ENCODE measurements around the gene HOXC9.

HOXC9 gene

DNA sequence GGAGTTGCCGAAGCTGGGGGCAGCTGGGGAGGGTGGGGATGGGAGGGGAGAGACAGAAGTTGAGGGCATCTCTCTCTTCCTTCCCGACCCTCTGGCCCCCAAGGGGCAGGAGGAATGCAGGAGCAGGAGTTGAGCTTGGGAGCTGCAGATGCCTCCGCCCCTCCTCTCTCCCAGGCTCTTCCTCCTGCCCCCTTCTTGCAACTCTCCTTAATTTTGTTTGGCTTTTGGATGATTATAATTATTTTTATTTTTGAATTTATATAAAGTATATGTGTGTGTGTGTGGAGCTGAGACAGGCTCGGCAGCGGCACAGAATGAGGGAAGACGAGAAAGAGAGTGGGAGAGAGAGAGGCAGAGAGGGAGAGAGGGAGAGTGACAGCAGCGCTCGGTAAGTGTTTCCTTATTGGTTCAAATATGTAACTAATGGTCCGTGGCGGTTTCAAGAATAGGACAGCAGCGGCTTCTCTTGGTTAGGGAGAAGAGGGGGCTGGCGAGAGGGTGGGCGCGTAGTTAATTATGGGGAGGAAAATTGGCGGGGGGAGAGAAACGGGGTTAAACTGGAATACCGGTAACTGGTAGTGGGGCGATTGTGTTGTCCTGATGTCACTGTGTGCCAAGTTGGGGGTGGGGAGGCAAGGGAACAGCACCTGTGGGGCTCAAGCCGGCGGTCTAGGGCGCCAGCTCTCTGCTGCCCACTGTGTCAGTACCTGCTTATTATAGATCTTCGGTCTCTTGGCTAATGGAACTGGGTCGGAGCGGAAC lies 17.2 kb downstream of the HOXC9 start:
- no peak for DNase-seq

DNA sequence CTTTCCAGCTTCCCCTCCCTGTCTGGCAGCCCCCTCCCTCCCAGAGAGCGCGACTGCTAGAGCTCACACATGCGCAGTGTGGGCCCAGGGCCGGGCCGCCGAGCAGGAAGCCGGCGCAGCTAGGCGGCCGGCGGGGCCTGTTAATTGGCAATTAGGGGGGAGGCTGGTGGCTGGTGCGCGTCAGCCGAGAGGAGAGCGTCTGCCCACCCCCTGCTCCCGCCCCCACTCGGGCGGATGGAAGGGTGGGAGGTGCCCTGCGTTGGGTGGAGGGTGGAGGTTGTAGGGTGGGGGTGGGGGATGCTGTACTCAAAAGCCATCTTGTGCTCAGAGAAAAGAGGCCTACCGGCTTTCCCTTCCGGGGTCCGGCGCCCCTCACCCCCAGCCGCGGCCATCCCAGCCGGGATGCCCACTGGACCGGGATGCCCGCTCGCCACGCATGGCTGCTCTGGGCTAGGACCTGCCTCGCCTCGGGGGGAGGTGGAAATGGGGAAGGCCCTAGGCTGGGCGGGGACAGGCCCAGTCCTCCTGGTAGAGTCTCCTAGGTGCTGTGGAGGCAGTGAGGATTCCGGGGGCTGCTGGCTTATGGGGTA lies 18.0 kb downstream of the HOXC9 start:
- DNase-seq: peak; percentile 55

DNA sequence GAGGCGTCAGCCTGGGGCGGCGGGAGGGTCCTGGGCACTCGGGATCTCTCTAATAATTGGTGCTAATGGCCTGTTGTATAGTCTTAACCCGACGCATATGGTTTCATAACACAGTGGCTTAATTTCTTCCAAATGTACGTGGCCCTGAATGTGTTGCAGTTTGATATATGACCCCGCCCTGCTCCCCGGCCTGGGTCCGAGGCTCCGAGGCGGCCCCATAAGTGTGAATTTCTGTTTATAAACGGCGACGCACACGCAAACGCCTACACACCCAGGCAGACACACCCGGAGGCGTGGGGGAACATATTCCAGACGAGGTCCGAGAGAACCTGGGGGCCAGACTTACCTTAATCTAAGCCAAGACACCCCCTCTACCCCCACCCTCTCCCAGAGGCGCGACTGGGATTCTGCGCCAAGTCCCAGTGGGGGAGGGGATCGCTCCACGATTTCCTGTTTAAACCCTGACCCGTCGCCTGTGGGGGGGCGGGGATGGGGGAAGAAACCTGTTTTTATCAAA lies 18.6 kb downstream of the HOXC9 start:
- no peak for DNase-seq

DNA sequence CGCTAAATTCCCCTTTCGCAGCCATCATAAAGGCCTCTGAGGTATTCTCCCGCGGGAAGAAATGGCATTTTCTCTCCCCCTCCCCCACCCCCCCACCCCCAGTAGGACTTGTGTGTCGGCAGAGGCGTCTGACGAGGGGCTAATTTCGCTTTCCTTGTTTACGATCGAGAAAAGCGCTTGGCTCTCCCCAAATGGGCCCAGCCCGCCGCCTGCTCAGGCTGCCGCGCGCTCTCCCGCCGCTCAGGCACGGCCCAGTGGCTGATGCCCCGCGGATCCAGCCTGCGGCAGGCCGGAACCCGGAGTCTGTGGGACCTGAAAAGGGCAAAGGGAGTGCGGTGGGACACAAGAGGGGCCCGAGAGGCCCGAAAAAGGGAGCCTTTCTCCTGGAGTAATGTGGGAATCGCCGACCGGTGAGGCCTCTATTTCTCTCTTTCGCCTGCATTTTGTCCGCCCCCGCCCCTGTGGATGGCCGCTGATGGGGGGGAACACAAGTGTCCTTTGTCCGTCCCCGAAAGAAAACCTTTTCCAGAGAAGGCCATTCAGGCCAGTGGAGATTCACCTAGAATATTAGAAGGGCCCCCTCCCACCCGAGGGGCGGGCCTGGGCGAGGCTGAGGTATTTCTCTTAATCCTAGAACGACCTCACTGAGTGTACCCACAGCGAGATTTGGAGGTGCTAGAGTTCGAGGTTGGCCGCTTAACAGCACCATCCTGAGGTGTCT lies 19.3 kb downstream of the HOXC9 start:
- no peak for DNase-seq

DNA sequence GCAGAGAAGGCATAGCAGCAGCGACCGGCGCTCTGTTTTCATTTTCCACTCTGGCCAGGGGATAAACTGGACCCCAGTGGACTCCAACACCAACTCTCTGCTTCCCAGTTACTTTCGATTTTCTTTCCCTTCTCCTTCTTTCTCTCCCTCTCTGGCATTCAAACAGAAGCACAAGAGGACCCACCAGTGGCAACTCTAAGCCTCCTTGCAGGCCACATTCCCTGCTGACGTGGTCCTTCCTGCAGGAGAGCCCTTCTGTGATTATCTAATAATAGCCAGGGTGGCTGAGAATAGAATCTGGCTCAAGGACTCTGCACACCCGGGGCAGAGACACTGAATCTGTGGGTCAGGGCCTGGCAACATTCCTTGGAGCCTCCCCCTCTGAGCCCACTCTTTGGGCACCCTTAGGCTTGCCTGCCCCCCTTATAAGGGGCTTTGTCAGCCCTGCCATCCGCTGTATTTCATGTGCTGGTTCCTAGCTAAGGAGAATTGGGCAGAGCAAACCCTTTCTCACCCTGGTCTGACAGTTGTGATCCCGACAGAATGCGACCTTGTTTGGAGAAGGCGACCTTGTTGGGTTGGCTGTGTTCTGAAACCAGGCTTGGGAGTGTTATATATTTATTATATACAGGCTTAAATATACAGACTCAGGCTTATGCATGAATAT lies 20.1 kb downstream of the HOXC9 start:
- no peak for DNase-seq

DNA sequence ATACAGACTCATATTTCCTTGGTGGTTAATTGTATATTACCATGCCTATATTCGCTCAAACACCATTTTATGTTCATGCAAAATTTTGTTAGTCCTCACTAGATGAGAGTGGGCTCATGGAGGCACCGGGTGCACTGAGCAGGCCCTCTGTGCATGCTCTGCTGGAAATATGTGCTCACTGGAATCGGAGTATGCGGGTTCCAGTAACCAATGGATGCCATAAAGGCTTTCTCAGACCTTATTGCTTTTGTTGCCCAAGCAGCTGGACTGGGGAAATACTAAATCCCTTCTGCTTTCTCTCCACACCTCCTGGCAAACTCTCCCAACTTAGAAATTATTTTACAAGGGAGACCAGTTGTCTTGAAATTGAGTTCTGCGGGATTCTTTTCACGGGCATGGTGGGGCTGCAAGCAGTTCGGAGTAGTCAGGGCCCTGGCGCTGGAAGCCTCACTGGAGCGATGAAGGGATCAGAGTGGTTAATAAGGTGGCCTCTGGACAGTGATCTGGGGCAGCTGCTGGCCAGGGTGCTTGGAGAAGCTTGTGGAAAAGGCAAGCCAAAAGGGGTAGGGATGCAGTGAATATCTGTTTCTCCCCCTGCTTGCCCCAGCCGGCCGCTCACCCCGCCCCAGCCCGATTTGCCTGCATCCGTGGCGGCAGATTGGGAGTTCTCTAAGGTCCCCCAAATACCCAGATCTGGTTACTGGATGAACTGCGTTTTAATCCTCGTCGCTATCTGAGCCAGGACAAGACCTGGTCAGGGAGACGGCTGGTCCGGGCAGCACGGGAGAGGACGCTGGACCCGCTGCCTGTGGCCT lies 20.8 kb downstream of the HOXC9 start:
- no peak for DNase-seq

DNA sequence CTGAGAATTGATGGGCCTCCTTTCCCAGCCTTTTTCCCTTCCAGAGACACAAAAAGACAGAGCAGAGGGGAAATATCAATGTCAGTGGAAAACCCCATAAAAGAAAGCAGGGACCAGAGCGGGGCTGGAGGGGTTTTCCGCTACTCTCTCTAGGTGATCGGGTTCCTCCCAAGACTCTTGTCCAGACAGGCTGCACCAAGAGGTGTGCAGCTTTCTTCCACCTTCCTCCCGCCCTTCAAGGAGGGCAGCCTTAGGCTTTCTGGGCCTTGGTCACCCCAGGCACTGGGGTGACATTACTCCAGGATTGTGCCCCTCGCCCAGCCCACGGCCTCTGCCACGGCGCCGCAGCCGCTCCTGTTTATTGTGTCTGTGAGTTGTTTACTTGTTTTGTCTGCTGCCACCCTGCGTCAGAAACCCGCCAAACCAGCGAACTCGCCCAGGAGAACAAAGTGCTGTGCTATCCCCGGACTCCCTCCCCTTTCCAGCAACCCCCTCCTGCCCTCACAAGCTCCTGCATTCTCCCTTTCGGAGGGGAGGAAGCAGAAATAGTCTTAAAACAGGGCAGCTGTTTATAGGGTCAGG lies 21.6 kb downstream of the HOXC9 start:
- no peak for DNase-seq

DNA sequence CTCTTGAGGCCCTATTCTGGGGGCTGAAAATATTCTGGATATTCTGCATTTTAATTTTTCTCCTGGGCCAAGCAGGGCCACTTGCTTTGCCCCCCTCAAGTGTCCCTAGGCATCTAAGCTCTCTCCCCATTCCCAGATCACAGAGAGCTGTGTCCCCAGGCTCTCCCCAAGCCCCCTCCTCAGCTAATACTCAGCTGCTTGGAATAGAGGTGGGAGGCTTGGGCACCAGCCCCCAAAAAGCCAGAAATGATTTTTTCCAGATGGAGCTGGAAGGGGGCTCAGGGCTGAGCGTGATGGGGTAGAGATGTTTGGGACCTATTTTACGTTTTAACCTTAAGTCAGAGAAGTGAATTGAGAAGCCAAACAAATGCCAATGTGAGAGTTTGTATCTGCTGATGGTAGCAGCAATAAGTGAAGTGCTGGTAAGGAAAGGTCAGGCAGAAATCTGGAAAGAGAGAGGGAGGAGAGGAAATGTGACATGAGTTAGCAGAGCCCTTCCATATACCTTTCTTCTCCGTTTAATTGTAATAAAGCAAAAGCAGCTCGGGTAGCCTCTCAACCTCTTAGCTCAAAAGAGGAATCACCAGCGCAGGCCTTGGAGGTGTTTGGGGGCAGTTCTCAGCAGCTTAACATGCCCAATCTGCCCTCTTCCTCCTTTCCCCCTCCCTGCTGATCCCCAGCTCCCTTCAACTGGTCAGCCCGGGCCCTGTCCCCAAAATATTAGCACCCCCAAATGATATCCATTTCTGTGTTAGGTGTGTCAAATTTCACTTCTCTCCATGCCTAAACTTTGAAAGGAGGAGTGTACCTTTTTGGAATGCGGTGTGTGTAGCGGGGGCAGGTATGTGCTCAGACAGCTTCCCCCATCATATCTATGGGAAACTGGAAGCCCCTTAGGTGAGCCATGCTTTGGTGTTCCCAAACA lies 23.3 kb downstream of the HOXC9 start:
- no peak for DNase-seq

DNA sequence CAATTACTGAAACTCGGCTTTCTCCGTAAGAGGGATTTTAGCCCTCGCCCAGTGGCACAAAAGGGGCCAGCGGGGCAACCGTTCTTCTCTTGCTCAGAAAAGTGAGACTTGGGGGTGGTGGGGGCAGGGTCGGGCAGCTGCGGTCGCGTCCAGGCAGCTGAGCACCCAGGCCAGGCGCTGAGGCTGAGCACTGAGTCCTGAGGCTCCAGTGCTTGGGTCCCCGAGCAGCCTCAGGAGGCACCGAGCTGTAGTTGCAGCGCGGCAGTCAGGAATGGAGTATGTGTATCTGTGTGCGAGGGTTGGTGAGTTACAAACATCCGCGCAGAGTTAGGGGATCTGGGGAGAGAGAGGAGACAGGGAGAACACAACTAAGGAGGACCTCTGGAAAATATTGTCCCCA lies 24.2 kb downstream of the HOXC9 start:
- no peak for DNase-seq

DNA sequence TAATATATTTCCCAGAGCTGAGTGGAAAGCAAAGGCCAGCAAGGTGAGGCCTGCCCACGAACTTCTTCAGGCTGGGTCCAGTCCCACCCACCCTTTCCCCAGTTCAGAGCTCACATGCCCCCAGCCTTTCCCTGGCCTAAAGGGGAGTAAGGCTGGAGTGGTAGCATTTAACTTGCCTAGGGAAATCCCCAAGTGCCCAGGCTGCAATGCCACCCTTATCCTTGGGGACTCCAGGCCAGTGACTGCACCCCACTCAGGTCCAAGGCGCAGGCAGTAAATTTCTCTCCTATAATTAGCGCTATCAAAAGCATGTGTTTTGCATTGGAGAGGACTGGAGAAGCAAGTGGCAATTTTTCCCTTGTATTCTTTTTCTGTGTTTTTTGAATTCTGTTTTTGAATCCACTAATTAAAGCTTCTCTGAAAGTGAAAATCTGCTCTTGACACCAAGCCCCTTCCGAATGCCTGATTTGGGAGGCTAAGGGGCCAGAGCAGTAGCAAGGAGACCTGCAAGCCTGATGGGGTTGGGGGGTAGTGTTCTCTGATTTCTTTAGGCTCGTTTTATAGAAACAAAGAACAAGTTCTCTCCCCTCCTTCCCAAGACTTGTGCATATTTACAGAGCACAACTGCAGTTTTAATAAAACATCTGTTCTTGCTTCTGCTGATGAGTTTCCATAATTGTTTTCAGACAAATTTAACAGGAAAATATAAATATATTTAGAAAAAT lies 24.8 kb downstream of the HOXC9 start:
- no peak for DNase-seq

DNA sequence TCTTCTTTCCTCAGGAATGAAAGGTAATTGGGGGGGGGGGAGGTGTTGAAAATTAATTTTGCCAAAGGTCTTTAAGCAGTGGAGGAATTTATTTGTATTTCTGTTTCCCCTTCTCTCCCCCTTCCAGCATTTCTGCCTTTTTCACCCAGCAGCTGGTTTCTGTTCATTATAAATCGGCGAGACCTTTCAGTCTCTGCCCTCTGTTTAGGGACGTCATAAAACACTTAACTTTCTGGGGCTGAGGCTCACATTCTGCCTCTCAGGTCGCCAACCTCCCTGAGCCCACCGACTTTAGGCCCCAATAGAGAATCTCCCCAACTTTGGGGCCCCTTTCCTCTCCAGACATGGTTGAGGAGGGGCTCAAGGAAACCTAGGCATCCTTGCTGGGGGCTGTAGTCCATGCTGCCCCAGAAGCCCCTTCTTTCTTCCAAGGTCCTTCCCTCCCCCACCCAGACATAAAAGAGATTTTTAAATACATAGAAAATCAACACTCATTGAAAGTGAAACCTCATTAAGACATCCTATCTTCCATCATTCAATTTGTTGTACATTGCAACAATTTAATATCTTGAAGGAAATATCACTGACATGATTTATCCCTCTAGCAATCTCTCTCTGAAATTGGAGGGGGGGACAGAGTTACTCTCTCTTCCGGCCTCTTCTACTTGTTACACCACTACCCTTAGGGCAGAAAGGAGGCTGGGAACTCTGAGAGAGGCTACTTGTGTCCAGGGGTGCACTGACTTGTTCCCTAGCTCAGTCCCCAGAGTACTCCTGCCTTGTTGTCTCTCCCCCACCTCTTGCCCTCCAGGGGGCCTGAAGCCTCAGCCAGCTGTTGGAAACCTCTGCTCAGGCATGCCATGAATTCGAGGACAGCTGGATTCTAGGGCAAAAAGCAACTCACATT lies 25.8 kb downstream of the HOXC9 start:
- no peak for DNase-seq

DNA sequence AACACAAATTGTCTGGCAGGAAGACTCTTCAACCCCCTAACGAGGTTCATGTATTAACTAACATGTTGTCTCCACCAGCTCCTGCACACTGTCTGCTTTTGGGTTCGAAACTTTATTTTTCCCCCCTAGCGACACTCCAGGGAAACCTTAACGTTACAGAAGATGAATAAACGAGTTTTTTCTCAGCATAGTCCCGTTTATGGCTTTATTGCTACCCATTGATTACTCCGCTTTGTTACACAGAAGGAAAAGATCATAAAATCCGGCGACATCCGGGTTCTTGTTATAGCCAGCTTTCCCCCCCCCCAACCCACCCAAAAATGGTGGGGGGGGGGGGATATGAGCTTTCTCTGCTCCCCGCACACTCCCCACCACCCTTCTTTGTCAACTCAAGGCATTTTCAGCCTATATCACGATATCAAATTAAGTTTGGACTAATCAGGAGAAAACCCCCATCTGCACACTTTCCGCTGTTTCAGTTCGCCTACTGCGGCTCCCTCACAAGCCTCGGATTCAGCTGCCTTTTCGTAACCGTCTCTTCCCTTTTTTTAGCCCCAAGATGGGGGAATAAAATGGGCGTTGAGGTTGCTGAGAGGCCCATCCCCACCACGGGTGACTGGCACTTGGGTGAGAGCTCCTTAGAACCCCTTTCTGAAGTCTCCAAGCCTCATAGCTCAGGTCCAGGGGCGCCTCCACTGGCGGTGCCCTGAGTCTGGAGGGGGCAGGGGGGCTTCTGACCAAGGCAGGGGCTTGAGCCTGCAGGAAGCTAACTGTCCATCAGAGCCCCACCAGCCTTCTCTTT lies 26.9 kb downstream of the HOXC9 start:
- DNase-seq: no peak

DNA sequence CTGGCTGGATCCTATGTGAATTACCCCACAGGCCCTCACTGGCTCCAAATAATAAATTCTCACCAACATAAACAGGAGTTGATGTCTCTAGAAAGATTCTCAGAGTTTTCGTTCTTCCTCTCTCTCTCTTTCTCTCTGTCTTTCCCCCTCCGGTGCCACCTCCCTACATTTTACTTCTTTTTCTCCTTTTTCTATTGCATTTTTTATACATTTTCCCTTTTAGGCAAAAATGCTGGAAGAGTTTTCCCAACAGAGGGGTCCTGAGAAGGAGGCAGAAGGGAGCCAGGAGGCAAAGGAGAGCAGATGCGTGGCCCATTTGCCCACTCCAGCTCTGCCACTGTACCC lies 27.5 kb downstream of the HOXC9 start:
- DNase-seq: no peak

DNA sequence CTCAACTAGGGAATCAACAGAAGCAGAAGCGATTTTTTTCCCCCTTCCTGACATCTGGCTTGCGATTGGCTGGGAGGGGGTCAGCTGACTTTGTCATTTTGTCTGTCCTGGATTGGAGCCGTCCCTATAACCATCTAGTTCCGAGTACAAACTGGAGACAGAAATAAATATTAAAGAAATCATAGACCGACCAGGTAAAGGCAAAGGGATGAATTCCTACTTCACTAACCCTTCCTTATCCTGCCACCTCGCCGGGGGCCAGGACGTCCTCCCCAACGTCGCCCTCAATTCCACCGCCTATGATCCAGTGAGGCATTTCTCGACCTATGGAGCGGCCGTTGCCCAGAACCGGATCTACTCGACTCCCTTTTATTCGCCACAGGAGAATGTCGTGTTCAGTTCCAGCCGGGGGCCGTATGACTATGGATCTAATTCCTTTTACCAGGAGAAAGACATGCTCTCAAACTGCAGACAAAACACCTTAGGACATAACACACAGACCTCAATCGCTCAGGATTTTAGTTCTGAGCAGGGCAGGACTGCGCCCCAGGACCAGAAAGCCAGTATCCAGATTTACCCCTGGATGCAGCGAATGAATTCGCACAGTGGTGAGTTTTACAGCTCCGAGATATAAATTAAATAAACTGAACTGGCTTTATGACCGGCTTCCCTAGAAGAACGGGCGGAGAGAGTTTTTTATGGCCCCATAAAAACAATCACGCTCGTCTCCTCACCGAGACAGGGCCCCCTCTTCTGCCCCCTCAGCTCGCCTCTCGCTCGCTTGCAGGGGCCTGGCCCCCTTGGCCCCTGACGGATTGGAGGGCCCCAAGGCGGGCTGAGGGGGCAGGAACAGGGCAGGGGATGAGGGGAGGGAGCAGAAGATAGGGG lies 28.6 kb downstream of the HOXC9 start, which contains the start of gene HOXC6:
HOXC6 (plus strand) TSS at position 127 of the 888 bp plus-strand sequence; CDS start at position 209, 82 bp downstream.
- no peak for DNase-seq

DNA sequence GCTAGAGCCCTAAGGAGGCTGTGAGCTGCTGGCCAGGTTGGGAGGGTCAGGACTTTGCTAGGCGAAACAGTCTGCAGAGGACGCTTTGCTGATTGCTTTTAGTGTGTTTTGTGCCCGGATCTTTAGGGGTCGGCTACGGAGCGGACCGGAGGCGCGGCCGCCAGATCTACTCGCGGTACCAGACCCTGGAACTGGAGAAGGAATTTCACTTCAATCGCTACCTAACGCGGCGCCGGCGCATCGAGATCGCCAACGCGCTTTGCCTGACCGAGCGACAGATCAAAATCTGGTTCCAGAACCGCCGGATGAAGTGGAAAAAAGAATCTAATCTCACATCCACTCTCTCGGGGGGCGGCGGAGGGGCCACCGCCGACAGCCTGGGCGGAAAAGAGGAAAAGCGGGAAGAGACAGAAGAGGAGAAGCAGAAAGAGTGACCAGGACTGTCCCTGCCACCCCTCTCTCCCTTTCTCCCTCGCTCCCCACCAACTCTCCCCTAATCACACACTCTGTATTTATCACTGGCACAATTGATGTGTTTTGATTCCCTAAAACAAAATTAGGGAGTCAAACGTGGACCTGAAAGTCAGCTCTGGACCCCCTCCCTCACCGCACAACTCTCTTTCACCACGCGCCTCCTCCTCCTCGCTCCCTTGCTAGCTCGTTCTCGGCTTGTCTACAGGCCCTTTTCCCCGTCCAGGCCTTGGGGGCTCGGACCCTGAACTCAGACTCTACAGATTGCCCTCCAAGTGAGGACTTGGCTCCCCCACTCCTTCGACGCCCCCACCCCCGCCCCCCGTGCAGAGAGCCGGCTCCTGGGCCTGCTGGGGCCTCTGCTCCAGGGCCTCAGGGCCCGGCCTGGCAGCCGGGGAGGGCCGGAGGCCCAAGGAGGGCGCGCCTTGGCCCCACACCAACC lies 29.8 kb downstream of the HOXC9 start:
- no peak for DNase-seq

DNA sequence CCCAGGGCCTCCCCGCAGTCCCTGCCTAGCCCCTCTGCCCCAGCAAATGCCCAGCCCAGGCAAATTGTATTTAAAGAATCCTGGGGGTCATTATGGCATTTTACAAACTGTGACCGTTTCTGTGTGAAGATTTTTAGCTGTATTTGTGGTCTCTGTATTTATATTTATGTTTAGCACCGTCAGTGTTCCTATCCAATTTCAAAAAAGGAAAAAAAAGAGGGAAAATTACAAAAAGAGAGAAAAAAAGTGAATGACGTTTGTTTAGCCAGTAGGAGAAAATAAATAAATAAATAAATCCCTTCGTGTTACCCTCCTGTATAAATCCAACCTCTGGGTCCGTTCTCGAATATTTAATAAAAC lies 30.5 kb downstream of the HOXC9 start:
- DNase-seq: no peak
